Measurements from ENCODE around the gene YIPF6. TPM values are rescaled to one million over a fixed set of nuclear protein-coding genes. Genes with fewer than 3 reads are reported as not detected.
"Not testable (repeated sequence)": the region's sequence is repeated elsewhere in the genome, so short reads cannot be mapped to it uniquely, and the experiment has no call there.

Gene YIPF6
- total RNA-seq, 1 experiment from 2014 or later = 23.6 TPM

DNA sequence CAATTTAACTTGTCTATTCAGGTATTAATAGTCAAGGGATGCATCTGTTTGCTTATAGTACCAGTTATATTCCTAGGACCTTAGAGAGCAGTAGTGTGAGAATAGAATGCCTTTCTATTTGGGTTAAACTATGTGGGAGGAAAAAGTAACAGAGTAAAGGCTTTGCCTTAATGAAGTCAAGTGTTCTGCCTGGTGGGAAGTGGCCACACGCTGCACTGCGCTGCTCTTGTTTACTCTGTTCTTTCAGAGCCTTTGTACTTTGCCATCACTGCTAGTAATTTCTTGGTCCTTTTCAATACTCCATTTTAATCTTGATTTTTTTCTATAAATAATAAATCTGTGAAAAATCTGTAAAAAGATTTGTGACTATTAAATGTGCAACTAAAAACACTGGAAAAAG lies 38.0 kb downstream of the YIPF6 start:
- no peak for DNase-seq

DNA sequence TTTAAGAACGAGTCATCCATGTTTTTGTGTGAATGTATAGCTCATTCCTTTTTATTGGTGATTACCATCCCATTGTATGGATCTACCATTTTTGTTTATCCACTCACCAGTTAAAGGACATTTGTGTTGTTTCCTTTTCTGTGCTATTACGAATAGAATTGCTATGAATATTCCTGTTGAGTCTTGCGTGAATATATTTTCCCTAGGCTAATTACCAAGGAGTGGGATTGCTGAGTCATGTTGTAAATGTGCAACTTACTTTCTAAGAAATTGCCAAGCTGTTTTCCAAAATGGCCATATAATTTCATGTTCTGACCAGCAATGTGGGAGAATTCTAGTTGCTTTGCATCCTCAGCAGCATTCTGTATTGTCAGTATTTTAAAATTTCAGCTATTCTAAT lies 51.3 kb downstream of the YIPF6 start:
- Histone ChIP-seq H3K27me3 (ENCODE audit: control insufficient read depth, insufficient read depth, low read length) (no peaks in the 10 kb centered on the region), H3K4me3 (ENCODE audit: insufficient read depth, low read depth, low read length) (no peak overlapping the region), H3K36me3 (replicated peaks; ENCODE audit: control insufficient read depth, insufficient read depth, low read length) (no peaks in the 10 kb centered on the region)
- DNase-seq = no peak

More for the DNA sequence above, 38.0 kb downstream of the YIPF6 start:
- Histone ChIP-seq H3K4me3 (ENCODE audit: insufficient read depth, low read depth, low read length) (no peak overlapping the region), H3K27me3 (ENCODE audit: control insufficient read depth, insufficient read depth, low read length) (no peaks in the 10 kb centered on the region), H3K36me3 (replicated peaks; ENCODE audit: control insufficient read depth, insufficient read depth, low read length) (no peaks in the 10 kb centered on the region)

GRCh38 chrX:68556036-68556435 lies 57.2 kb downstream of the YIPF6 start:
- DNase-seq = no peak
- Histone ChIP-seq H3K36me3 (replicated peaks; ENCODE audit: control insufficient read depth, insufficient read depth, low read length) (no peaks in the 10 kb centered on the region), H3K4me3 (ENCODE audit: insufficient read depth, low read depth, low read length) (no peak overlapping the region), H3K27me3 (ENCODE audit: control insufficient read depth, insufficient read depth, low read length) (no peaks in the 10 kb centered on the region)

GRCh38 chrX:68557126-68557525 lies 58.3 kb downstream of the YIPF6 start:
- not testable (repeated sequence) for H3K4me3 ChIP-seq (ENCODE audit: insufficient read depth, low read depth, low read length); H3K27me3 ChIP-seq (ENCODE audit: control insufficient read depth, insufficient read depth, low read length); H3K36me3 ChIP-seq (replicated peaks; ENCODE audit: control insufficient read depth, insufficient read depth, low read length); DNase-seq

GRCh38 chrX:68559905-68560304 lies 61.1 kb downstream of the YIPF6 start:
- DNase-seq; H3K36me3 ChIP-seq (replicated peaks; ENCODE audit: control insufficient read depth, insufficient read depth, low read length); H3K4me3 ChIP-seq (ENCODE audit: insufficient read depth, low read depth, low read length); H3K27me3 ChIP-seq (ENCODE audit: control insufficient read depth, insufficient read depth, low read length): not testable (repeated sequence)

DNA sequence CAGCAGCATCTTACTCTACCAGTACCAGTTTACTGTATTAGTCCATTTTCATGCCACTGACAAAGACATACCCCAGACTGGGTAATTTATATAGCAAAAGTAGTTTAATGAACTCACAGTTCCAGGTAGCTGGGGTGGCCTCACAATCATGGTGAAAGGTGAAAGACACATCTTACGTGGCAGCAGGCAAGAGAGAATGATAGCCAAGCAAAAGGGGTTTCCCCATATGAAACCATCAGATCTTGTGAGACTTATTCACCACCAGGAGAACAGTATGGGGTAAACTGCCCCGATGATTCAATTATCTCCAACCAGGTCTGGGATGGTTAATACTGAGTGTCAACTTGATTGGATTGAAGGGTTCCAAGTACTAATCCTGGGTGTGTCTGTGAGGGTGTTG lies 69.3 kb downstream of the YIPF6 start:
- DNase-seq = no peak
- H3K27me3 ChIP-seq (ENCODE audit: control insufficient read depth, insufficient read depth, low read length) = no peaks in the 10 kb centered on the region
- H3K36me3 ChIP-seq (replicated peaks; ENCODE audit: control insufficient read depth, insufficient read depth, low read length) = no peaks in the 10 kb centered on the region
- H3K4me3 ChIP-seq (ENCODE audit: insufficient read depth, low read depth, low read length) = no peak overlapping the region

DNA sequence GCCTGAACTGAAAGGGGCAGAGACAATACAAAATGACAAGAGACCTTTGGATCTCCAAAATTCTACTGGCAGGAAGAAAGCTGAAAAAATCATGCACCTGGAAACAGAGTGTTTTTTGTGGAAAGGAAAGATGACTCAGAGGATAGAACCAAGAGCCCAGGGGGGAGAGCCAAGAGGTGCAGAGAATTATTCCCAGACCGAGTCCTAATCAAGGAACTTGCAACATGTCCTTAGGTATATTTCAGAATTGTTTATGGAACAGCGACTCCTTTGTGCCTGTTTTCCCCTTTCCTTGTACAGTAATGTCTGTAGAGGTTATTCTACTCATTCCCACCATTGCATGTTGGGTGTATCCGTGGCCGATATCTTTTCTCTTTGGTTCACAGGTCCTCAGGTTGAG lies 71.7 kb downstream of the YIPF6 start:
- no peak overlapping the region for H3K4me3 ChIP-seq (ENCODE audit: insufficient read depth, low read depth, low read length)
- no peaks in the 10 kb centered on the region for H3K36me3 ChIP-seq (replicated peaks; ENCODE audit: control insufficient read depth, insufficient read depth, low read length)
- DNase-seq = no peak
- no peaks in the 10 kb centered on the region for H3K27me3 ChIP-seq (ENCODE audit: control insufficient read depth, insufficient read depth, low read length)

DNA sequence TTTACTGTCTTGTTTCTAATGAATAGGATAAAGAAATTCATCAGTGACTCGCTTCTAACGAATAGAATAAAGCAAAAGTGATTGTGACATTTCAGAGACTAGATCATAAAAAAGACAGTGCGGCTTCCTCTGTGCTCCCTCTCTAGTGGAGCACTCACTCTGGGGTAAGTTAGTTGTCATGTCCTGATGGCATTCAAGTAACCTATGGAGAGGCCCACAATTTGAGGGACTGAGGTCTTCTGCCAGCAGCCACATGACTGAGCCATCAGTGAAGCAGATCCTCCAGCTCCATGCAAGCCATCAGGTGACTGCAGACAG lies 72.4 kb downstream of the YIPF6 start:
- Histone ChIP-seq H3K4me3 (ENCODE audit: insufficient read depth, low read depth, low read length) (no peak overlapping the region), H3K27me3 (ENCODE audit: control insufficient read depth, insufficient read depth, low read length) (no peaks in the 10 kb centered on the region), H3K36me3 (replicated peaks; ENCODE audit: control insufficient read depth, insufficient read depth, low read length) (no peaks in the 10 kb centered on the region)
- DNase-seq = no peak

GRCh38 chrX:68571610-68572311 lies 72.9 kb downstream of the YIPF6 start:
- Histone ChIP-seq H3K36me3 (replicated peaks; ENCODE audit: control insufficient read depth, insufficient read depth, low read length) (no peaks in the 10 kb centered on the region), H3K4me3 (ENCODE audit: insufficient read depth, low read depth, low read length) (no peak overlapping the region), H3K27me3 (ENCODE audit: control insufficient read depth, insufficient read depth, low read length) (no peaks in the 10 kb centered on the region)
- no peak for DNase-seq

- no peak for DNase-seq
- Histone ChIP-seq H3K27me3 (ENCODE audit: control insufficient read depth, insufficient read depth, low read length) (no peaks in the 10 kb centered on the region), H3K4me3 (ENCODE audit: insufficient read depth, low read depth, low read length) (no peak overlapping the region), H3K36me3 (replicated peaks; ENCODE audit: control insufficient read depth, insufficient read depth, low read length) (no peaks in the 10 kb centered on the region)
These were observed 75.4 kb downstream of the YIPF6 start for GRCh38 chrX:68574240-68574639.

DNA sequence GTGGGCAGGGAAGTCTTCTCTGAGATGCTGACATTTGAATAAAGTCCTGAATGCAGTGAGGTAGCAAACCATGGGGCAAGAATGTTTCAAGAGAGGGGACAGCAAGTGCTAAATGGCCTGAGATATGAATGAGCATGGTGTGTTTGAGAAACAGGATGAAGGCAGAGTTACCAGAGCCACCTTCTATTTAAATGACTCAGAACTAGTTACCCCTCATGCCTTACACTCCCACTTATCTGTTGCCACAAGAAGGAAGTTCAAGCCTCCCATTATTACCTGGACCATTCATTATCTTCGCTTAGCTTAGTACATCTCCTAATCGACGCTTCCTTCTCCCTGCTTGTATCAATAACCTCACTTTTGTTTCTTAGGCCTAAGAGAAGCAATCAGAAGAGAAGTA lies 81.0 kb downstream of the YIPF6 start:
- no peak overlapping the region for H3K4me3 ChIP-seq (ENCODE audit: insufficient read depth, low read depth, low read length)
- no peaks in the 10 kb centered on the region for H3K27me3 ChIP-seq (ENCODE audit: control insufficient read depth, insufficient read depth, low read length)
- DNase-seq = no peak
- H3K36me3 ChIP-seq (replicated peaks; ENCODE audit: control insufficient read depth, insufficient read depth, low read length) = no peaks in the 10 kb centered on the region

GRCh38 chrX:68584221-68584620 lies 85.4 kb downstream of the YIPF6 start:
- DNase-seq = no peak

More at GRCh38 chrX:68584221-68584620, 85.4 kb downstream of the YIPF6 start:
- Histone ChIP-seq H3K4me3 (ENCODE audit: insufficient read depth, low read depth, low read length) (no peak overlapping the region), H3K36me3 (replicated peaks; ENCODE audit: control insufficient read depth, insufficient read depth, low read length) (no peaks in the 10 kb centered on the region), H3K27me3 (ENCODE audit: control insufficient read depth, insufficient read depth, low read length) (no peaks in the 10 kb centered on the region)

Other genes starting within 250 kb of the YIPF6 start
- 2.6 and 2.9 TPM in 2 replicates for gene OPHN1, start 65.6 kb upstream of the YIPF6 start, total RNA-seq (2014; rRNA removed; shearing (Covaris generic))
- gene STARD8, start 148.6 kb downstream of the YIPF6 start, total RNA-seq (2014; rRNA removed; shearing (Covaris generic)) = 9.5 and 16.1 TPM in 2 replicates